Islet precursor cell (in vitro differentiated cells): ENCODE measurements around the gene TP73.
A peak's percentile ranks its signal among the peaks of the same experiment; 100 is the strongest.

Experiments used
- DNase-seq: peaks from one replicate; pipeline ENCODE4 v3.0.0-alpha.2; 2018

The TP73 gene

DNA sequence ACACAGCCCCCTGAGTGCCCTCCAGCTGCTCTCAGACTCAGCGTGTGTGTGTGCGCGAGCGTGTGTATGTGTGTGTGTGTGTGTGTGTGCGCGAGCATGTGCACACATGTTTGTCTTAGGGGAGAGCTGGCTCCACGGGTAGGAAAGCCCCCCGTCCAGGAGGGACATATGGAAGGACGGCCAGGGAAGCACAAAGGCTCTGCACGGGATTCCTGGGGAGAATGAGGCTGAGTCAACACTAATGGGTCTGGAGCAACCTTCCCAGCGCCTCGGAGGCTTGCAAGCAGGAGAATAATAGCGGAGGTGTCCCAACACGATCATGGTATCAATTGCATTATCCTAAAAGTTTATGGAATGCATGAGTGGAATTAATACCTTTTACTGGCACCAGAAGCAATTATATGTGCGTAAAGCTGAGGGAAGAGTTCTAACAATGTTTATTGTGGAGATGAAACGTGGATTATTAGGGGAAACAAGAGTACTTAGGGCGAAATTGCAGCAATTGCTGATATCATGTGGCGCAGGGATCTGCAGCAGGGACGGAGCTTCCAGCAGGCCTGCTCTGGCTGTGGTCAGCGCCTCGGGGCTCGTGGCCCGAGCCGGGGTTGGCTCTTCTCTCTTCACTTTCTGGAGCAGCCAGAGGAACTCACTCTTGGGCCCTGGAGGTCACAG is 59.6 kb downstream of the TP73 start:
- no peak for DNase-seq

GRCh38 chr1:3712573-3713535 is 60.5 kb downstream of the TP73 start:
- no peak for DNase-seq

- no peak for DNase-seq
These were observed 61.5 kb downstream of the TP73 start for GRCh38 chr1:3713840-3714239.

- DNase-seq, result no peak
These were observed 62.0 kb downstream of the TP73 start for GRCh38 chr1:3714284-3714741.

DNA sequence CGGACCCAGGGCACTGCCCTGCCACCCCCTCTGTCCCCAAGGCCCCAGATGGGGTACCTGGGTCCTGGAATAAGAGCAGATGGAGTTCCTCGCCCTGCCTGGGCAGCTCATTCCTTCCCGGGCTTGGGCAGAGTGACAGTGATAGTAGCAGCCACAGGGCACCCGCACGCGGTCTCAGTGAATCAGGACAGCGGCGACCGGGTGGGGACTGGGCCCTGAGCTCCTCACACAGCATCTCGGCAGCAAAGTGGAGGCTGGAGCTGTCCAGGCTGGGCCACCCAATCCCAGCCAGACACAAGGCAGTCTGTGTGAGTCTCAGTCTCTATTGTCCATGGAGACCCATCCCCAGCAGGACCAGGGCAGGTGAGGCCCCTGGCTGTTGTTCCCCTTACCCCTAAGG is 62.5 kb downstream of the TP73 start:
- no peak for DNase-seq

GRCh38 chr1:3716351-3716750 is 64.0 kb downstream of the TP73 start:
- no peak for DNase-seq

DNA sequence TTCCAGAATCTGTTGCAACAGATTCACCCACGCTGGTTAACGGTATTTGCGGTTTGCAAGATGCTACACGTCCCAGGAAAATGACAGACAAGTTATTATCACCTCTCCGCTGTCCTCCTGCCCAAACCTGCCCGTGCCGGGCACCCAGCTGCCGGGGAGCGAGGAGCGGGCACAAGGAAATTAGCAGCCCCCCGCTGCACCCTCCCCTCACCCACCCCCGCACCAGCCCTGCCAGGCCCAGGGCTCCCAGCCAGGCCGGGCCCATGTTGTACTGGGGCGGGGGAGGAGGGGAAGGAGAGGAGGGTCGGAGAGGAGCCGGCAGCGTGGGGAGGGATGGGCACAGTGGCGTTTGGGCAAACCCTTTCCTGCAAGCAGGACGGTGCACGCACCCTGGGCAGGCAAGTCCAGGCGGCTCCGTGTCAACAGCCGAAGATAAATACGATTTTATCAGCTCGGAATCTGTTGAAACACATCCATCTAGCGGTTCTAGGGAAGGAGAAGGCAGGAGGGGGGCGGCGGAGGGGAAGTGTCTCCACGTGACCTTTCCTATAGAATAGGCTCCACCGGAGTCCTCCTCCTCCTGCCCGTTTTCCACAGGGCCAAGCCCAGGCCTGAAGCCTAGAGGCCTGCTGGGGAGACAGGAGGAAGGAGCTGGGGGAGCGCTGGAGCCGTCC is 64.9 kb downstream of the TP73 start:
- DNase-seq, result no peak

DNA sequence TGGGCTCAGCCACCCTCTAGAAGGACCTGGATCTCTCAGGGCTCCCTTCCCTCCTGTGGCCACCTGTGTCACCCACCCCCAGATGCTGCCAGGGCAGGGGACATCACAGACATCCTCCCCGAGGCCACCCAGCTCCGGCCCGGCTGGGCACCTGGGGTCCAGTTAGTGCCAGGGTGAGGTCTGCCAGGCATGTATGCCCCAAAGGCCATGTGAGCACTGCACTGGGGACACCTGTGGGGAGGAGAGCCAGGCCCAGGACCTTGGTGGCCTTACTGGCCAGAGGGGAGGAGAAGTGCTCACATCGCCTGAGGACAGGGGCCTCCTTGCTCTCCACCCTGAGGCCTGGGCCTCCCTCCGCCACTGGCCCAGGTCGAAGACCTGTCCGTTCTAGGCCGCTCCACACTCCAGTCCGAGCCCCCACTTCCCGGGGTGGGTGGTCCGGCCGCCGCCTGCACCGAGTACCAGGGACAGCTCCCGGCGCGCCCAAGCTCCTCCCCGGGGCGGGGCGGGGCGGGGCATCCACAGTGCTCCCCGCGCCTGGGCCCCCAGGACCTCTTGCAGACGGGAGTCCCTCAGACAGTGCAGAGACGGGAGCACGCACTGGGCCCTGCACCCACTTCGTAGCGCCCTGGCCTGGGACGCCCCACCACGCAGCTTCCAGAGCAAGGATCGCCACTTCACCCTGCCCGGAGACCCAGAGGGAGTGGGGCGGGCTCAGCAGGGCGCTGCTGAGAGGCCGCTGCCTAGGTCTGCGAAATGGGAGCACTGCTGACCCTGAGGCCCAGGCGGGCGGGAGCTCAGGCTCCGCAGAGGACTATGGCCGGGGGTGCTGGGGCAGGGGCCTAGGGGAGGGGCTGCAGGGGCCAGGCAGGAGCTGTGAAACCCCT is 65.6 kb downstream of the TP73 start:
- peak; percentile 83 for DNase-seq

- DNase-seq, result no peak
These were observed 66.4 kb downstream of the TP73 start for GRCh38 chr1:3718764-3719163.

DNA sequence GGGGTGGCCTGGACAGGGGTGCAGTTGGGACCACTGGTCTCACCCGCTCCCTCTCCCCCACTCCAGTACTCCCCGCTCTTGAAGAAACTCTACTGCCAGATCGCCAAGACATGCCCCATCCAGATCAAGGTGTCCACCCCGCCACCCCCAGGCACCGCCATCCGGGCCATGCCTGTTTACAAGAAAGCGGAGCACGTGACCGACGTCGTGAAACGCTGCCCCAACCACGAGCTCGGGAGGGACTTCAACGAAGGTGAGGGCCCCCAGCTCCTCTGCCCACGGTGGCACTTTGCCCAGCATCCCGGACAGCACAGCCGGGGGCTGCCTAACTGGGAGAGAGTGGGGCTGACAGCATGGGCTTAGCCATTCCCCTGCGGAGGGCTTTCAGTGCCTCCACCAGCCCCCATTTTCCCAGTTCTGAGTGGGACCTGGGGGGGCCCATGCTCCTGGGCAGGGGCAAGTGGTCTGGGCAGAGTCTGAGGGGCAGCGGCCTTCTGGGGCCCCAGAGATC is 69.7 kb downstream of the TP73 start:
- DNase-seq, result no peak

DNA sequence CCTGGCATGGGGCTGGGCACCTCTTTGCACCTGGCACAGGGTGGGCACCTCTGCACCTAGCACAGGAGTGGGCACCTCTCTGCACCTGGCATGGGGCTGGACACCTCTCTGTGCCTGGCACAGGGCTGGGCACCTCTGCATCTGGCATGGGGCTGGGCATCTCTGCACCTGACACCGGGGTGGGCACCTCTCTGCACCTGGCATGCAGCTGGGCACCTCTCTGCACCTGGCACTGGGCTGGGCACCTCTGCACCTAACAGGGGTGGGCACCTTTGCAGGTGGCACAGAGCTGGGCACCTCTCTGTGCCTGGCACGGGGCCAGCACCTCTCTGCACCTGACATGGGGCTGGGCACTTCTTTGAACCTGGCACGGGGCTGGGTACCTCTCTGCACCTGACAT is 70.5 kb downstream of the TP73 start:
- DNase-seq, result no peak

- DNase-seq, result peak; percentile 82
These were observed 72.2 kb downstream of the TP73 start for GRCh38 chr1:3724416-3725030.

DNA sequence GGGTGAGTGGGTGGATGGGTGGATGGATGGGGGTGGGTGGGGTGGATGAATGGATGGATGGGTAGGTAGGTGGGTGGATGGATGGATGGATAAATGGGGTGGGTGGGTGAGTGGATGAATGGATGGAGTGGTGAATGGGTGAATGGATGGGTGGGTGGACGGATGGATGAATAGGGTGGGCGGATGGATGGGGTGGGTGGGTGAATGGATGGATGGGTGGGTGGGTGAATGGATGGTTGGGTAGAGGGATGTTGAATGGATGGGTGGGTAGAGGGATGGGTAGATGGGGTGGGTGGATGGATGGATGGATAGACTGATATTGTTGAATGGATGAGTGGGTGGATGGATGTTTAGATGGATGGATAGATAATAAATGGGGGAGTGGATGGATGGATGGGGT is 73.0 kb downstream of the TP73 start:
- no peak for DNase-seq

GRCh38 chr1:3727042-3727824 is 74.9 kb downstream of the TP73 start:
- peak; percentile 77 for DNase-seq

DNA sequence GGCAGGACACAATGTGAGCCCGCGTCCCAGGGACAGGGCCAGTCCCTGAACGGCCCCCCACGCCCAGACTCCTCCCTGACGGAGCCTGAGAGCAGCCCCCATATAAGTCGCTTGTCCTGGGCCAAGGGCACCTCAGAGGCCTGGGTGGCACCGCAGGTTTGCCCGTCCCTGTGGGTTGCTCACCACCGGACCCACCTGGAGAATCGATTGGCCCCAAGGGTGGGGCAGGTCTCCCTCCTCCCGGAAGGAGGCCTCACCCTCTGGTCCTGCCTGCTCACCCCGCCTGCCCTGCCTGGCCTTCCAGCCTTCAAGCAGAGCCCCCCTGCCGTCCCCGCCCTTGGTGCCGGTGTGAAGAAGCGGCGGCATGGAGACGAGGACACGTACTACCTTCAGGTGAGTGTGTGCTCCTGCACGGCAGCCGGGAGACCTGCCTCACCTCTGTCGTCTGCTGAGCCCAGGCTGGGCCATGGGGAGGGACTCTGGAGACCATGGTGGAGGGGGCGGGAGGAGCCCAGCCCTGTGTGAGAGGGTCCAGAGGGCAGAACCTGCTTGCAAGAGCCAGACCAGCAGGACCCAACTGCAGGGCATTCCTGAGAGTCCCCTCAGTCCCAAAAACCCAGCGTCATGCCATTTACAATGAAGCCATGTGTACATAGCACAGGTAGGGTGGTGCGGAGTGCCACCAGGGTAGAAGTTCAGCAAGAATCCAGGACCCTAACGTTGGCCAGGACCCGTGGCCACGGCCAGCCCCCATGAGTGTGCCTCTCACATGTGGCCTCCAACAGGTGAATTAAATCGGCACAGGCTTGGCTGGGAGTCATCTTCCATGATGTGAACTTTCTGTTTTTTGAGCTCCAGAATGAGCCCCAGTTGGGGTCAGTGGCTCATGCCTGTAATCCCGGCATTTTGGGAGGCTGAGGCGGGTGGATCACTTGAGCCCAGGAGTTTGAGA is 75.8 kb downstream of the TP73 start:
- no peak for DNase-seq

DNA sequence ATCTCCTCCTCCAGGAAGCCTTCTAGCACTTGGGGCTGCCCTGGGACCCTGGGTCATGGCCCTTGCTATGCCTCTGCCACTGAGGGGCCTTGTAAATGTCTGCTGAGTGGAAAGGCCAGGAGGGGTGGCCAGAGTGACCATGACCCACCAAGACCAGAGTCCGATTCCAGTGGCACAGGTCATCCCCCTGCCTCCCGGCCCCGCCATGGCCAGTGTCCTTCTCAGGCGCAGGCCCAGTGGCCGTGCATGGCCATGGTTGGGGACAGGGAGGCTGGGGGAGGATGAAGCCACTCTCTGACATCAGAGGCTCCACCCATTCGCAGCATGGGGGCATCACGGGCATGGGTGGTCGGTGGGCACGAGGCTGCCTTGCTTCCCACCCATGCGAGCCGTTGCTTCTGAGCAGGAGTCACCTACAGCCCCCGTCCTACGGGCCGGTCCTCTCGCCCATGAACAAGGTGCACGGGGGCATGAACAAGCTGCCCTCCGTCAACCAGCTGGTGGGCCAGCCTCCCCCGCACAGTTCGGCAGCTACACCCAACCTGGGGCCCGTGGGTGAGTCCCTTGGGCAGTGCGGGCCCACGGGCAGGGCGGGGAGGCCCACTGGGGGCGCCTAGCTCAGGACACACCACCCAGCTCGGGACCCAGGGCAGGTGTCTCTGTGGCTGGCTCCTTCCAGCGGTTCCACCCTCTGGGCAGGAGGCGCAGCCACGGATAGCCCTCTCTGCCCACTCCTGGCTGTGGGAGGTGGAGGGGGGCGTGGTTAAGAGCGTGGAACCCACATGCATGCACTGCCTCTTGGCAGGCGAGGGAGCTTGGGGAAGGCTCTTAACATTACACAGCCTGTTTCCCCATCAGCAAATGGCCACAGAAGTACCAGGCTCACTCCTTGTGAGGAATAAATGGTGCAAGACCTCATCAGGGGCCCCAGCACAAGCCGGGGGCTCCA is 77.6 kb downstream of the TP73 start:
- no peak for DNase-seq

DNA sequence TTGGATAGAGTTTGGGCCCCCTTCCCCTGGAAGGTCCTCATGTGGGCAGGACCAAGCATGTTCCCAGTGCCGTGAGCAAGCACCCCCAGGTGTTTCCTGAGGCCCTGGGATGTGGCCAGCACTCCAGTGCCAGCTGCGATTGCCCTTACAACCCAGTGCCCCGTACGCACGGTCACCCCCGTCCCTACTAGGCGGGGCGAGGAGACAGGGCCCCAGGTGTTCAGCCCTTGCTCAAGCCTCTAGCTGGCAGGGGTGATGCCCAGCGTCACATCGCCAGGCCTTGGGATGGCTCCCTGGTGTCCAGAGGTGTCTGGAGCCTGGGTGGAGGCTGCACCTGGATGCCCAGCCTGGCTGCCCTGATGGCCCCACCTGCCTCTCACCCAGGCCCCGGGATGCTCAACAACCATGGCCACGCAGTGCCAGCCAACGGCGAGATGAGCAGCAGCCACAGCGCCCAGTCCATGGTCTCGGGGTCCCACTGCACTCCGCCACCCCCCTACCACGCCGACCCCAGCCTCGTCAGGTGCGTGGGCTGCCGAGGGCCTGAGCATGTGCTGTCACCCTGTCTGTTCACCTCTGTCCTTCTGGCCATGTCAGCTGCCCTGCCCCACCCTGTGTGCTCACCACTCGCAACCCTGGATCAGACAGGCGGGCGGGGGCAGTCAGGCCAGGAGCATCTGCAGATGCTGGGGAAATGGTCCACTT is 78.4 kb downstream of the TP73 start:
- no peak for DNase-seq
